ENCODE results near the gene WDR87. TPM values are rescaled to one million over a fixed set of nuclear protein-coding genes. Genes with fewer than 3 reads are reported as not detected.

The WDR87 gene
- total and polyA plus RNA-seq, 9 of the 15 experiments (the other 6 are each of a cell fraction or from before 2014, with no cell fraction given): not detected

DNA sequence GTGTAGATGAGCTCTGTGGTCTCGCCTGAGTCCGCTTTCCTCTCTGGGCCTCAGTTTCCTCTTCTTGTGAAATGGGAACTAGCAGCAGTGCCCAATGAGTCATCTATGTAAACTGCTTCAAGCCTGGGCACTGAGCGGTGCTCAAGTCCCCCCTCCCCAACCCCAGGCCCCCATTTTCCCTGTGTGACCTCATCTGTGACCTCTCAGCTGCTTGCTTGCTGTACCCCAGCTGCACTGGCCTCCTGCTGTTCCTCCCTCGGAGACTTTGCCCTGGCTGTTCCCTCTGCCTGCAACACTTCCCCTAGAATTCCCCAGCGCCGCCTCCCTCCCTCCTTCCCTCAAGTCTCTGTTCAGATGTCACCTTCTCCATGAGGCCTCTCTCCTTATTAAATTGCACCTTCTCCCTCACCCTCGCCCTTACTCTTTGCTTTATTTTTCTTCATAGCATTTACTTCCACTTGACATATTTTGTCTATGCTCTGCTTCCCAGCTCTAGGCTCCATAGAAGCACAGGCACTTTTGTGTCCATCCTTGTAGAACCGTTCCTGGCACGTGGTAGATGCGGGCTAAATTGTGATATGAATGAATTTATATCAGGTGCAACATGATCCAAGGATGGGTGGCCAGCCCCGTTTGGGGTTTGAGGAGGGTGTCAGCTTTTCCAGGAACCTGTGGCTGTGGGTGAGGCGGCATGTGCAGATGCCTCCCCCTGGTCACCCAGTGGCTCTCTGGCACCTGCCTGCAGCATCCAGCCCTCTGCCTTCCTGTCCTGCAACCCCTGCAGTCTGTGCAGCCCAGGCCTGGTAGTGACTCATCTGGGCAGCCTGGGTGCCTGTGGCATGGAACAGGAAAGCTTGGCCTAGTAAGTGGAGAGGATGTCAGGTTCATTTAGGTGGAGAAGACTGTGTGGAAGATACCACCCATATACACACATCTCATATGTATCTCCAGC, 26.9 kb upstream of the WDR87 start:
- no peak for ATAC-seq
- Histone ChIP-seq H4K20me1 (replicated peaks; ENCODE audit: control insufficient read depth, insufficient read depth, low read length) (no peaks in the 10 kb centered on the region), H2AFZ (ENCODE audit: low read depth, low read length) (no peak overlapping the region), H3K4me1 (replicated peaks in 1 of 2; ENCODE audit: control insufficient read depth in 2 of 2, insufficient read depth in 2 of 2, low read length in 2 of 2) (peaks cover 0 to 6% of the 10 kb centered on the region in 2 experiments; a peak in 2 of 5 replicates), H3K4me3 (no peak overlapping the region), H3K27me3 (ENCODE audit: control insufficient read depth in 2 of 2, insufficient read depth in 2 of 2, low read length in 2 of 2) (peaks cover 0 to 7% of the 10 kb centered on the region in 2 experiments; a peak in 1 of 5 replicates), H3K9ac (ENCODE audit: insufficient read depth in 1 of 2, low read depth in 2 of 2, low read length in 2 of 2) (peak overlapping the region in 1 of 2 experiments; percentile 68; a peak in 2 of 4 replicates), H3K9me1 (ENCODE audit: control insufficient read depth, insufficient read depth, low read length) (no peaks in the 10 kb centered on the region), H3K27ac (ENCODE audit: extremely low read depth, low read depth, low read length) (no peak overlapping the region), H3K9me3 (replicated peaks; ENCODE audit: control insufficient read depth, insufficient read depth, low read depth, low read length) (no peaks in the 10 kb centered on the region), H3K79me2 (ENCODE audit: control insufficient read depth, insufficient read depth, low read length) (no peaks in the 10 kb centered on the region), H3K36me3 (ENCODE audit: control insufficient read depth, insufficient read depth, low read length) (no peaks in the 10 kb centered on the region), H3K4me2 (ENCODE audit: insufficient read depth, low read length) (no peak overlapping the region)
- DNase-seq (ENCODE audit: extremely low read depth in 1 of 4, low spot score in 3 of 4): no peak
- CTCF ChIA-PET (ENCODE audit: low intra/inter-chr PET ratio): no interaction called here
- no TSS peak for BruUV-seq (replicated peaks)
- no peak for FAIRE-seq
- TF ChIP-seq ZNF431 (CRISPR knock-in tag; IDR thresholded peaks at IDR 0.05): no peak
- TF ChIP-seq HMG20B (CRISPR knock-in tag; IDR thresholded peaks at IDR 0.05): no peak
- TF ChIP-seq CHAMP1 (IDR thresholded peaks at IDR 0.05): no peak
- TF ChIP-seq NFYB (IDR thresholded peaks at IDR 0.05; ENCODE audit: extremely low read depth, insufficient read length): no peak
- no peak for TF ChIP-seq KLF10 (CRISPR knock-in tag; IDR thresholded peaks at IDR 0.05)
- no peak for TF ChIP-seq ZNF589 (CRISPR knock-in tag; IDR thresholded peaks at IDR 0.05; ENCODE audit: low read depth)
- no peak for TF ChIP-seq SREBF2 (CRISPR knock-in tag; IDR thresholded peaks at IDR 0.05)
- TF ChIP-seq, protein P1, sequence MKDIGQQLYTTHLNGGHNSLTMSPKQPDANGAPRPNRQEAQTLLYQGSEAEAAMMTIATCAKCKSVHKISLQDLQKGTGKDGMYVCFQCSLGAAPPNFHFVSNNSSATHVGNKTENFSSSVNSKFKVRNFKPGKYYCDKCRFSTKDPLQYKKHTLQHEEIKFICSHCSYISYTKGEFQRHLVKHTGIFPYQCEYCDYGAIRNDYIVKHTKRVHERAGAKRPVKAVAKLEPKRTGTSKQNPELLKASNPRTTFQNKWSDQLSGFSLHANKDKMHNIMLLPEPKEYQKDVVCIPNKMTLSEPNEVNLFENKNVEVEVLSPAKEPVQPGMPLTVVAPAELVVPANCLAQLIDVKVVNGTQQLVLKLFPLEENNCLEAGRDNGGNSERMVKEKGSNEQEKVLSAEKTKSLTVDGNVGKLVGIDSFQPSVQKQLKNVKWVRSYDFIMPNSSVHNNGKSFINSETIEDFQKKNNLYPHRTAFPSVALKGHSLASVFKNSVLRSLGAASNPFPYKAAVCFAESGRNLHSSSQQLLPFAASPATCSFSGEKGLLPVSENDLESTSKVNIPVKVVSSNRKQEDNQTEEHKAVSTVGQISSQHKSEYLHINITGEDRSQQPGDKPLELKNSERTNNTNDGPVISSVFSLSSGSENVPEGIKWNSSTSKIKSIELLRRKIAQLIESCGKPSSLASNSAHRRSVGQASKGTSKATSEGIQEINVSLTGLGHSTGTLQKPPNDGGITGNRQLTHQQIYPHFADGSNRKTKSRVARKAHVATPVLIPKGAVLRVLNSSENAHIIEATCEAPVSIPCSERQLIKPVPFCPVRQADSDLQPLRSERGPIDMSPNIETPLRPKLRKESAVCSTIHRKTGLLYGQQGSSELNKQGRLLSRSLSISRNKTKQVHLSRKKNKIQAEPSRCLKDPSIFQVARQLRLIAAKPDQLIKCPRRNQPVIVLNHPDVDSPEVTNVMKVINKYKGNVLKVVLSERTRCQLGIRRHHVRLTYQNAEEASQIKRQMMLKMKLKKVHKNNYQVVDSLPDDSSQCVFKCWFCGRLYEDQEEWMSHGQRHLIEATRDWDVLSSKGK (CRISPR knock-in tag; IDR thresholded peaks at IDR 0.05): no peak
- TF ChIP-seq ZNF175 (CRISPR knock-in tag; IDR thresholded peaks at IDR 0.05; ENCODE audit: low read depth): no peak
- 13% methylated on average over 11 of the region's 12 CpGs for WGBS (ENCODE audit: insufficient coverage, low coverage, missing lambda C conversion rate)
- in situ Hi-C loops (cut with MboI) (no loop called here), intact Hi-C loops (cut with micrococcal nuclease) (no loop called here)
- POLR2A ChIA-PET: interaction anchor here (0.9 kb wide), 1 partner anchor 12 kb away, joined by 3 read pairs; no protein-coding TSS in a partner anchor

Data from K562 (cell line).